ENCODE results near the gene MYH13.

DNA sequence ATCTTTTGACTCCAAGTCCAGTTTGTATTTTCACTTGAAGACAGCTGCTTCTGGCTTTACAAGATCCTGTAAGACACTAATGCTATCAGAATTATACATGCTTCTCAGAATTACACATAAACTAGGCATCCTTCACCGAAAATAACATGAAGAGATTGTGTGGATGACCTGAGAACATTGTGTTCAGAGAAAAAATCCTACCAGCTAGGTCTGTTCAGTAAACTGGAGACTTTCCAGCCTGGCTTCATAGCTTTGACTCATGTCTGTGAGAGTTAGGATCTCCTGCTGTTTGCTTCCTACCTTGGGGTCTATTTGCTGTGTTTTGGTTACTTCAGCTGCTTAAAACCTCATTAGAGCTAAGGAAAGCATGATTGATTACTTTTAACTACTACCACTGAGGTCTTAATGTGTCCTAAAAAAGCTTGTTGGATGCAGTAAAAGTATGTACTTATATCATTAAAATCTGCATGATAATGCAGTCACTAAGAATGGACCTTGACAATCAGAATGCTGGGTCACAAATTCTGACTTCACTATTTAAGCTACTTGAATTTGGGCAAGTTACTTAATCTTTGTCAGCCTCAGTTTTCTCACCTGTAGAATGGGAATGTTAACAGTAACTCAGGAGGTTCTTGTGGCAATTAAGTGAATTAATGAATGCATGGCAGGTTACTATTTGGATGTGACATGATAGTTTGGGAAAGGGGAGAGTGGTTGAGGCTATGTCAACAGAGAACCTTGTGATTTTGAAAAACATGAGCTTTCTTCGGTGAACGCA is 8.0 kb upstream of the MYH13 start:
- TF ChIP-seq, protein P1, sequence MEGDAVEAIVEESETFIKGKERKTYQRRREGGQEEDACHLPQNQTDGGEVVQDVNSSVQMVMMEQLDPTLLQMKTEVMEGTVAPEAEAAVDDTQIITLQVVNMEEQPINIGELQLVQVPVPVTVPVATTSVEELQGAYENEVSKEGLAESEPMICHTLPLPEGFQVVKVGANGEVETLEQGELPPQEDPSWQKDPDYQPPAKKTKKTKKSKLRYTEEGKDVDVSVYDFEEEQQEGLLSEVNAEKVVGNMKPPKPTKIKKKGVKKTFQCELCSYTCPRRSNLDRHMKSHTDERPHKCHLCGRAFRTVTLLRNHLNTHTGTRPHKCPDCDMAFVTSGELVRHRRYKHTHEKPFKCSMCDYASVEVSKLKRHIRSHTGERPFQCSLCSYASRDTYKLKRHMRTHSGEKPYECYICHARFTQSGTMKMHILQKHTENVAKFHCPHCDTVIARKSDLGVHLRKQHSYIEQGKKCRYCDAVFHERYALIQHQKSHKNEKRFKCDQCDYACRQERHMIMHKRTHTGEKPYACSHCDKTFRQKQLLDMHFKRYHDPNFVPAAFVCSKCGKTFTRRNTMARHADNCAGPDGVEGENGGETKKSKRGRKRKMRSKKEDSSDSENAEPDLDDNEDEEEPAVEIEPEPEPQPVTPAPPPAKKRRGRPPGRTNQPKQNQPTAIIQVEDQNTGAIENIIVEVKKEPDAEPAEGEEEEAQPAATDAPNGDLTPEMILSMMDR (IDR thresholded peaks at IDR 0.05) = no peak
- TF ChIP-seq POLR2A (IDR thresholded peaks at IDR 0.05) = no peak
- TF ChIP-seq EP300 (IDR thresholded peaks at IDR 0.05) = no peak
